Liver (tissue), 9 donors: ENCODE data around the gene SNAPC2. TPM values are rescaled to one million over a fixed set of nuclear protein-coding genes. Genes with fewer than 3 reads are reported as not detected.
A peak's percentile ranks its signal among the peaks of the same experiment; 100 is the strongest.

ENCODE experiments used
- DNase-seq: peaks from one replicate; pipeline ENCODE4 v3.0.0-alpha.2; 2017; ENCODE audit warnings: low spot score
- H3K27ac ChIP-seq, 2 donors: one replicate each; pipeline ENCODE4 v1.7.0; 2013; ENCODE audit warnings: inconsistent platforms in 2 of 2, low read length in 2 of 2, control low read depth in 1 of 2, low read depth in 1 of 2, mild to moderate bottlenecking in 1 of 2
- H3K27me3 ChIP-seq, 4 donors: one replicate each; pipeline versions ENCODE4 v1.6.1 to v1.7.0; 2013; ENCODE audit warnings: low read length in 3 of 4, inconsistent platforms in 1 of 4, mild to moderate bottlenecking in 1 of 4, moderate library complexity in 1 of 4; ENCODE audit not compliant: control insufficient read depth in 4 of 4, insufficient read depth in 4 of 4
- H3K36me3 ChIP-seq, 4 donors: one replicate each; pipeline versions ENCODE4 v1.6.1 to v1.7.0; 2013; ENCODE audit warnings: low read length in 3 of 4, mild to moderate bottlenecking in 3 of 4, low read depth in 1 of 4, moderate library complexity in 1 of 4; ENCODE audit not compliant: control insufficient read depth in 4 of 4, insufficient read depth in 3 of 4
- H3K4me1 ChIP-seq, 4 donors: one replicate each; pipeline versions ENCODE4 v1.6.1 to v1.7.0; 2013; ENCODE audit warnings: low read length in 3 of 4, mild to moderate bottlenecking in 3 of 4, moderate library complexity in 1 of 4; ENCODE audit not compliant: control insufficient read depth in 4 of 4, insufficient read depth in 4 of 4
- H3K4me3 ChIP-seq, 3 donors: one replicate each; pipeline versions ENCODE4 v1.6.1 to v1.7.0; 2013; ENCODE audit warnings: low read length in 3 of 3, control low read depth in 1 of 3, low read depth in 1 of 3, mild to moderate bottlenecking in 1 of 3
- H3K9ac ChIP-seq, 2 donors: one replicate each; pipeline ENCODE4 v1.7.0; 2013; ENCODE audit warnings: low read length in 2 of 2, mild to moderate bottlenecking in 2 of 2, moderate library complexity in 2 of 2, control low read depth in 1 of 2, low read depth in 1 of 2
- H3K9me3 ChIP-seq, 4 donors: one replicate each; pipeline versions ENCODE4 v1.6.1 to v1.7.0; 2013; ENCODE audit warnings: low read length in 3 of 4; ENCODE audit not compliant: control insufficient read depth in 4 of 4
- EGR1 ChIP-seq, 2 donors: IDR thresholded peaks; 2 replicates each; pipeline ENCODE4 v1.6.1; 2016 to 2018; ENCODE audit warnings: antibody characterized with exemption in 2 of 2, low read depth in 2 of 2
- FOXA1 ChIP-seq: IDR thresholded peaks from 2 replicates; pipeline ENCODE4 v1.6.1; 2016; ENCODE audit warnings: antibody characterized with exemption
- FOXA2 ChIP-seq: IDR thresholded peaks from 2 replicates; pipeline ENCODE4 v1.6.1; 2016; ENCODE audit warnings: antibody characterized with exemption
- GABPA ChIP-seq, 2 donors: IDR thresholded peaks in 1 of 2; conservative IDR thresholded peaks in 1 of 2; 2 replicates each; pipeline ENCODE4 v1.6.1; 2016; ENCODE audit warnings: antibody characterized with exemption in 2 of 2, mild to moderate bottlenecking in 1 of 2, moderate library complexity in 1 of 2
- HNF4A ChIP-seq, 2 donors: conservative IDR thresholded peaks; 2 replicates each; pipeline ENCODE4 v1.6.1; 2016; ENCODE audit warnings: antibody characterized with exemption in 2 of 2, mild to moderate bottlenecking in 2 of 2
- HNF4G ChIP-seq: IDR thresholded peaks from 2 replicates; pipeline ENCODE4 v1.6.1; 2016; ENCODE audit warnings: antibody characterized with exemption
- JUND ChIP-seq, 2 donors: IDR thresholded peaks; 2 replicates each; pipeline ENCODE4 v1.6.1; 2016; ENCODE audit warnings: antibody characterized with exemption in 2 of 2
- NR2F2 ChIP-seq: IDR thresholded peaks from 2 replicates; pipeline ENCODE4 v1.6.1; 2016; ENCODE audit warnings: antibody characterized with exemption
- RAD21 ChIP-seq, 2 donors: IDR thresholded peaks; 2 replicates each; pipeline ENCODE4 v1.6.1; 2016; ENCODE audit warnings: antibody characterized with exemption in 2 of 2, mild to moderate bottlenecking in 2 of 2
- RXRA ChIP-seq, 2 donors: IDR thresholded peaks; 2 replicates each; pipeline ENCODE4 v1.6.1; 2017 to 2018; ENCODE audit warnings: antibody characterized with exemption in 2 of 2, mild to moderate bottlenecking in 1 of 2
- SP1 ChIP-seq: IDR thresholded peaks from 2 replicates; pipeline ENCODE4 v1.6.1; 2018; ENCODE audit warnings: antibody characterized with exemption, mild to moderate bottlenecking
- YY1 ChIP-seq: IDR thresholded peaks from 2 replicates; pipeline ENCODE4 v1.6.1; 2016; ENCODE audit warnings: antibody characterized with exemption, mild to moderate bottlenecking
- WGBS: extraction: QIAGEN DNeasy Blood & Tissue Kit; methylation state at CpG from one replicate; pipeline ENCODE4 v1.1.7; 2013; 5-methylcytosine and 5-hydroxymethylcytosine counted together
- polyA plus RNA-seq, 2 donors: library from polyadenylated mRNA; stranded (reverse) in 1 of 2; unstranded in 1 of 2; fragments of 200-250 nt in 1 of 2; fragments of >200 nt in 1 of 2; fragmentation: Nextera tagmentation in 1 of 2; extraction: Ambion mirVana in 1 of 2; gene quantifications; one replicate each; pipeline versions ENCODE4 v1.2.1 to v1.2.3, GENCODE V29; 2013 to 2015
- total RNA-seq, 2 donors: library from RNA; depleted of rRNA; stranded (reverse); fragments of >200 nt; gene quantifications; one replicate each; pipeline ENCODE4 v1.2.3, GENCODE V29; 2014
- TF ChIP-seq, protein P1 (sequence below): fragments of 150-350 bp; IDR thresholded peaks from 2 replicates; pipeline ENCODE4 v1.5.1; 2017; ENCODE audit warnings: improper control_type of control experiment, low read depth, low read length; ENCODE audit not compliant: missing input control
- TF ChIP-seq, protein P2 (sequence below): IDR thresholded peaks from 2 replicates; pipeline ENCODE4 v1.6.1; 2016; ENCODE audit warnings: antibody characterized with exemption
- TF ChIP-seq, protein P3 (sequence below): IDR thresholded peaks from 2 replicates; pipeline ENCODE4 v1.6.1; 2016; ENCODE audit warnings: antibody characterized with exemption
- TF ChIP-seq, protein P4 (sequence below): IDR thresholded peaks from 2 replicates; pipeline ENCODE4 v1.6.1; 2016; ENCODE audit warnings: antibody characterized with exemption
- donor health status: healthy.
- donor health status: healthy.
- donor health status: healthy.
- donor health status: healthy.
- donor health status: healthy.

The SNAPC2 gene
- total and polyA plus RNA-seq, 4 donors: 2.8 to 7.1 (median 3.3) TPM

DNA sequence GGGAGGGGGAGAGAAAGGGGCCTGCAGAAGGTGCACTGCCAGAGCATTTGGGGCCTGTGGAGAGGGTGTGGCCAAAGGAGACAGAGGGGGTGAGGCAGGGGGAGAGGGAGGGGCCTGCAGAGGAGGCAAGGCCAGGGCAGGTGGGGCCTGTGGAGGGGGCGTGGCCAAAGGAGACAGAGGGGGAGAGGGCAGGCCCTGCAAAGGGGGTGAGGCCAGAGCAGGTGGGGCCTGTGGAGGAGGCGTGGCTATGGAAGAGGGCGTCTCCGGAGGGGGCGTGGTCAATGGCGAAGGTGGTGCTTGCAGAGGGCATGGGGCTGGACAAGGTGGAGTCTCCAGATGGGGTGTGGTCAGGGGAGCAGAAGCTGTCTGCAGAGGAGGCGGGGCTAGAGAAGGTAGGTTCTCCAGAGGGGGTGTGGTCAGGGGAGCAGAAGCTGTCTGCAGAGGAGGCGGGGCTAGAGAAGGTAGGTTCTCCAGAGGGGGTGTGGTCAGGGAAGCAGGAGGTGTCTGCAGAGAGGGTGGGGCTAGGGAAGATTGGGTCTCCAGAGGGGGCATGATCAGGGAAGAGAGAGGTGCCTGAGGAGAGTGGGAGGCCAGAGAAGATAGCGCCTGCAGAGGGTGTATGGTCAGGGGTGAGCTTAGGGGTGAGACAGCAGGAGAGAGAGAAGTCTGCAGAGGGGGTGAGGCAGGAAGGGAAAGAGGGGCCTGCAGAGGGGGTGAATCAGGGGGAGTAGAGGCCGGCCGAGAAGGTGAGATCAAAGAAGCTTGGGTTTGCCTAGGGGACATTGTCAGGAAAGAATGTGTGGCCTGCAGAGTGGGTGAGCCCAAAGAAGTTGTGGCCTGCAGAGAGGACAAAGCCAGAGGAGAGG is 49.3 kb upstream of the SNAPC2 start:
- Histone ChIP-seq H3K4me3 (no peak overlapping the region), H3K9ac (no peak overlapping the region), H3K36me3 (no peaks in the 10 kb centered on the region), H3K4me1 (peaks cover 9 to 32% (median 13%) of the 10 kb centered on the region in 4 donors), H3K27me3 (peaks cover 0 to 8% (median 6%) of the 10 kb centered on the region in 4 donors), H3K9me3 (no peaks in the 10 kb centered on the region), H3K27ac (no peak overlapping the region)
- WGBS: 65% methylated on average over 11 of the region's 11 CpGs
- TF ChIP-seq HNF4G: no peak
- DNase-seq: peak; percentile 70

DNA sequence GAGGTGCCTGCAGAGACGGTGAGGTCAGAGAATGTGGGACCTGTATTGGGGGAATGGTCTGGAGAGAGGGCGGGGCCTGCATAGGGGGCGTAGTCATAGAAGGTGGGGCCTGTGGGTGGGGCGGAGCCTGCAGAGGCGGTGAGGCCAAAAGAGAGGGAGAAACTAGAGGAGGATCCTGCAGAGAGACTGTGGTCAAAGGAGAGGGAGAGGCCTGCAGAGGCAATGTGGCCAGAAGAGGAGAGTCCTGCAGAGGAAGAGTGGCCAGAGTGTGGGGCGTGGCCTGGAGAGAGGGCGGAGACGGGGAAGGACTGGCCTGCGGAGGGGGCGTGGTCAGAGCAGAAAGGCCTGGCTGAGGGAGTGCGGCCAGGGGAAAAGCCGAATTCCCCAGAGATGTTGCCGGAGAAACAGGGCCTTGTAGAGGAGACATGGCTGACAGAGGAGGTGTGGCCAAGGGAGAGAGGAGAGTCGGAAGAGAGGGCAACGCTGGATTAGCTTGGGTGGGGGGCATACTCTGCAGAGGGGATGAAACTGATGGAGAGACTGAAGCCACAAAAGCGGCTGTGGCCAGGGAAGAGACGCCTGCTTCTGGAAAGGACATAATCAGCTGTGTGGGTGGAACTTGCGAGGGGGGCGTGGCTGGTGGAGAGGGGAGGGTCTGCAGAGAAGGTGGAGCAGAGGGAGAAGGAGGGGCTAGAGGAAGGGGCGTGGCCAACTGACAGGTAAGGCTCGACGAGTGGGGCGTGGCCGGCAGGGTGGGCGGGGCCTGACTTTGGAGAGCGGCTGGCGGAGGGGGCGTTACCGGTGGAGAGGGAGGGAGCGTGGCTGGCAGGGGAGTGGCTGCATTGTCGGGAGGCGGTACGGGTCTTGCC is 48.5 kb upstream of the SNAPC2 start:
- no peak overlapping the region for H3K4me3 ChIP-seq
- DNase-seq: peak; percentile 86
- H3K27me3 ChIP-seq: peaks cover 0 to 8% (median 6%) of the 10 kb centered on the region in 4 donors
- peaks cover 9 to 32% (median 13%) of the 10 kb centered on the region in 4 donors for H3K4me1 ChIP-seq
- no peaks in the 10 kb centered on the region for H3K9me3 ChIP-seq
- WGBS: 12% methylated on average over 33 of the region's 33 CpGs
- TF ChIP-seq FOXA2 (no peak), SP1 (peak; percentile 17)
- no peaks in the 10 kb centered on the region for H3K36me3 ChIP-seq
- no peak overlapping the region for H3K9ac ChIP-seq
- no peak overlapping the region for H3K27ac ChIP-seq

DNA sequence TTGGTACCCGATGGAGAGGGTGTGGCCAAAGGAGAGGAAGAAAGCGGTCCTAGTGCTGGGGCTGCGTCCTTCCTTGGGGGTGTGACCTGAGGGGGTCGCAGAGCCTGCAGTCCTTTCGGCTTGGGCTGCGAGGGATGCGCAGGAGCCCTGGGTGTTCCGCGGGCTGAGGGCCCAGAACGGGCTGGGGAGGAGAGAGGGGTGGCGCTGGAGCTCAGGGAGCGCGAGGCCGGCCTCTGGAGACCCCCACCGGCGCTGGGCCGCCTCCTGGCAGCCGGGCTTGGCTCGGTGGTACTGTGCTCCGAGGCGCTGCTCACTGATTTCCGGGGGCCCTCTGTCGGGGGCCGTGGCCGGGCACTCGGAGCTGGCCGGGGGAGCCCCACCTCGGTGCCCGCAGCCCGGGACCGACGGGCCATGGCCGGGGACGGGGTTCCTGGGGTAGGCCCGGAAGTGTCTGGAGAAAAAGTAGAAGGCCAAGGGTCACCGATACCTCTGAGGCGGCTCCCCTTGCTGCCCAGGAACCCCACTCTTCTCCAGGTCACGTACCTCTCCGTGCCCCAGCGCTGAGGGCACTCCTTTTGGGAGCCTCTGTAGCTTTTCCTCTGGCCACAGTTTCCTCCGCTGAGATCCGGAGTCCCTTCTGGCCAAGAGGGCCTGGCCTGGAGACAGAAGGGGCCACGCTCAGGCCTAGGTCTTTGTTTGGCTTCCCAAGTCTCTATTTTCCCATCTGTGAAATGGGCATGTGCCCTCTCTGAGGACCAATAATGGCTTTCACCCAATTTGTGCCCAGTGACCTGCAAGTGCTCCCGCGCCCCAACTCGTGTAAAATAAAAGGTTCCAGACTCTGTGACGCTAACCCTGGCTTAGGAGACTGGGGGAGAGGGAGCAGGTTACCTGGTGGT is 47.6 kb upstream of the SNAPC2 start:
- no peak overlapping the region for H3K27ac ChIP-seq
- TF ChIP-seq, protein P1, sequence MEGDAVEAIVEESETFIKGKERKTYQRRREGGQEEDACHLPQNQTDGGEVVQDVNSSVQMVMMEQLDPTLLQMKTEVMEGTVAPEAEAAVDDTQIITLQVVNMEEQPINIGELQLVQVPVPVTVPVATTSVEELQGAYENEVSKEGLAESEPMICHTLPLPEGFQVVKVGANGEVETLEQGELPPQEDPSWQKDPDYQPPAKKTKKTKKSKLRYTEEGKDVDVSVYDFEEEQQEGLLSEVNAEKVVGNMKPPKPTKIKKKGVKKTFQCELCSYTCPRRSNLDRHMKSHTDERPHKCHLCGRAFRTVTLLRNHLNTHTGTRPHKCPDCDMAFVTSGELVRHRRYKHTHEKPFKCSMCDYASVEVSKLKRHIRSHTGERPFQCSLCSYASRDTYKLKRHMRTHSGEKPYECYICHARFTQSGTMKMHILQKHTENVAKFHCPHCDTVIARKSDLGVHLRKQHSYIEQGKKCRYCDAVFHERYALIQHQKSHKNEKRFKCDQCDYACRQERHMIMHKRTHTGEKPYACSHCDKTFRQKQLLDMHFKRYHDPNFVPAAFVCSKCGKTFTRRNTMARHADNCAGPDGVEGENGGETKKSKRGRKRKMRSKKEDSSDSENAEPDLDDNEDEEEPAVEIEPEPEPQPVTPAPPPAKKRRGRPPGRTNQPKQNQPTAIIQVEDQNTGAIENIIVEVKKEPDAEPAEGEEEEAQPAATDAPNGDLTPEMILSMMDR: no peak
- TF ChIP-seq HNF4A (conservative IDR thresholded peaks at IDR 0.05): no peak
- TF ChIP-seq, protein P2, sequence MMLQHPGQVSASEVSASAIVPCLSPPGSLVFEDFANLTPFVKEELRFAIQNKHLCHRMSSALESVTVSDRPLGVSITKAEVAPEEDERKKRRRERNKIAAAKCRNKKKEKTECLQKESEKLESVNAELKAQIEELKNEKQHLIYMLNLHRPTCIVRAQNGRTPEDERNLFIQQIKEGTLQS: no peak
- no peak for TF ChIP-seq YY1
- TF ChIP-seq SP1: no peak
- no peak for TF ChIP-seq NR2F2
- TF ChIP-seq RXRA (IDR thresholded peaks at IDR 0.05): no peak
- no peak for TF ChIP-seq EGR1 (IDR thresholded peaks at IDR 0.05; ENCODE audit: low read depth in 2 of 2)
- no peak for TF ChIP-seq FOXA2
- TF ChIP-seq RAD21 (IDR thresholded peaks at IDR 0.05): no peak
- TF ChIP-seq GABPA (IDR thresholded peaks at IDR 0.05 in 1 of 2, conservative IDR thresholded peaks at IDR 0.05 in 1 of 2): no peak
- TF ChIP-seq, protein P3, sequence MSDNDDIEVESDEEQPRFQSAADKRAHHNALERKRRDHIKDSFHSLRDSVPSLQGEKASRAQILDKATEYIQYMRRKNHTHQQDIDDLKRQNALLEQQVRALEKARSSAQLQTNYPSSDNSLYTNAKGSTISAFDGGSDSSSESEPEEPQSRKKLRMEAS: no peak
- TF ChIP-seq HNF4G: no peak
- no peak for TF ChIP-seq FOXA1
- TF ChIP-seq JUND (IDR thresholded peaks at IDR 0.05): no peak
- TF ChIP-seq, protein P4, sequence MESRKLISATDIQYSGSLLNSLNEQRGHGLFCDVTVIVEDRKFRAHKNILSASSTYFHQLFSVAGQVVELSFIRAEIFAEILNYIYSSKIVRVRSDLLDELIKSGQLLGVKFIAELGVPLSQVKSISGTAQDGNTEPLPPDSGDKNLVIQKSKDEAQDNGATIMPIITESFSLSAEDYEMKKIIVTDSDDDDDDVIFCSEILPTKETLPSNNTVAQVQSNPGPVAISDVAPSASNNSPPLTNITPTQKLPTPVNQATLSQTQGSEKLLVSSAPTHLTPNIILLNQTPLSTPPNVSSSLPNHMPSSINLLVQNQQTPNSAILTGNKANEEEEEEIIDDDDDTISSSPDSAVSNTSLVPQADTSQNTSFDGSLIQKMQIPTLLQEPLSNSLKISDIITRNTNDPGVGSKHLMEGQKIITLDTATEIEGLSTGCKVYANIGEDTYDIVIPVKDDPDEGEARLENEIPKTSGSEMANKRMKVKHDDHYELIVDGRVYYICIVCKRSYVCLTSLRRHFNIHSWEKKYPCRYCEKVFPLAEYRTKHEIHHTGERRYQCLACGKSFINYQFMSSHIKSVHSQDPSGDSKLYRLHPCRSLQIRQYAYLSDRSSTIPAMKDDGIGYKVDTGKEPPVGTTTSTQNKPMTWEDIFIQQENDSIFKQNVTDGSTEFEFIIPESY: no peak
- no peaks in the 10 kb centered on the region for H3K36me3 ChIP-seq
- DNase-seq: no peak
- WGBS: 53% methylated on average over 47 of the region's 47 CpGs
- no peak overlapping the region for H3K4me3 ChIP-seq
- H3K27me3 ChIP-seq: peaks cover 0 to 8% (median 6%) of the 10 kb centered on the region in 4 donors
- H3K9me3 ChIP-seq: no peaks in the 10 kb centered on the region
- peaks cover 9 to 32% (median 13%) of the 10 kb centered on the region in 4 donors for H3K4me1 ChIP-seq
- no peak overlapping the region for H3K9ac ChIP-seq
